ENCODE results near the gene SLC39A10.
"Not testable (repeated sequence)": the region's sequence is repeated elsewhere in the genome, so short reads cannot be mapped to it uniquely, and the experiment has no call there.

SLC39A10 gene

DNA sequence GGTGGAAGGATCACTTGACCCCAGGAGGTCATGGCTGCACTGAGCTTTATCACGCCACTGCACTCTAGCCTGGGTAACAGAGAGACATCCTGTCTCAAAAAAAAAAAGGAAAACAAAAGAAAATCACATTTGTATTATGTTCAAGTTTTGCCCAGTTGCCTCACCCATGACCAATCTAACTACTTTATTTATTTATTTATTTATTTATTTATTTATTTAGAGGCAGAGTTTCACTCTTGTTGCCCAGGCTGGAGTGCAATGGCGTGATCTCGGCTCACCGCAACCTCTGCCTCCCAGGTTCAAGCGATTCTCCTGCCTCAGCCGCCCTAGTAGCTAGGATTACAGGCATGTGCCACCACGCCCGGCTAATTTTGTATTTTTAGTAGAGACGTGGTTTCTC lies 12.3 kb upstream of the SLC39A10 start:
- not testable (repeated sequence) for H3K9ac ChIP-seq (ENCODE audit: low read depth, low read length, poor library complexity); H2AFZ ChIP-seq (ENCODE audit: low read length); H3K27ac ChIP-seq (replicated peaks; ENCODE audit: low read length); H3K4ac ChIP-seq (ENCODE audit: low read length); H3K23ac ChIP-seq (ENCODE audit: low read depth, low read length, poor library complexity); H3K79me1 ChIP-seq (ENCODE audit: low read depth, low read length); H3K36me3 ChIP-seq (replicated peaks in 1 of 2; ENCODE audit: control insufficient read depth in 2 of 2, insufficient read depth in 2 of 2, low read length in 2 of 2); H2AK5ac ChIP-seq (ENCODE audit: low read depth, low read length); H4K91ac ChIP-seq (ENCODE audit: low read depth, low read length, poor library complexity); H2BK12ac ChIP-seq (ENCODE audit: low read length); H3K4me2 ChIP-seq (ENCODE audit: insufficient read depth, low read length, poor library complexity, severe bottlenecking); H2BK120ac ChIP-seq (ENCODE audit: low read depth, low read length); H3K4me3 ChIP-seq (ENCODE audit: low read length in 2 of 2); H3K9me3 ChIP-seq (replicated peaks in 1 of 2; ENCODE audit: control insufficient read depth in 2 of 2, insufficient read depth in 1 of 2, low read depth in 1 of 2, low read length in 2 of 2); H3K27me3 ChIP-seq (ENCODE audit: control insufficient read depth in 3 of 3, insufficient read depth in 3 of 3, low read depth in 1 of 3, low read length in 3 of 3); H3K14ac ChIP-seq (ENCODE audit: low read length); H2BK5ac ChIP-seq (ENCODE audit: low read length); H3K18ac ChIP-seq (ENCODE audit: low read length); H4K8ac ChIP-seq (ENCODE audit: low read depth, low read length); H2BK15ac ChIP-seq (ENCODE audit: low read length); H3K4me1 ChIP-seq (ENCODE audit: control insufficient read depth in 2 of 2, insufficient read depth in 1 of 2, low read depth in 1 of 2, low read length in 2 of 2); DNase-seq (ENCODE audit: low spot score)
- WGBS, 2 donors (ENCODE audit: extremely low coverage in 2 of 2, insufficient read length in 2 of 2, insufficient replicate concordance in 1 of 2) = no CpG with 5 or more reads among the region's 9 CpGs

DNA sequence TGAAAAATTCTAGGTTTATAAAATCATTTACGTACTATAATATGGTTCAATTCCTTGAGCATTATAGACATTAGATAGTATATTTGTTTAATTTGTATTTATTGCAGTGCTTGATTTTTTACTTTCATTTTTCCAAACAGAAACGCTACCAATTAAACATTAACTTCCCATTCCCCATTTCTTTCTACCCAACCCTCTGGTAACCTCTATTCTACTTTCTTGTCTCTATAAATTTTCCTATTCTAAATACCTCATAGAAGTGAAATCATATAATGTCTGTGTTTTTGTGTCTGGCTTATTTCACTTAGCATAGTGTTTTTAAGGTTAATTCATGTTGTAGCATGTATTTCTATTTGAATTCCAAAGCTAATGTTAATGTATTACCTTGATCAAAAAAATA lies 11.6 kb upstream of the SLC39A10 start:
- WGBS, 2 donors (ENCODE audit: extremely low coverage in 2 of 2, insufficient read length in 2 of 2, insufficient replicate concordance in 1 of 2) = 100% methylated on average over 1 of the region's 2 CpGs; no CpG with 5 or more reads in 1 of the 2 donors
- Histone ChIP-seq H3K4me1 (ENCODE audit: control insufficient read depth in 2 of 2, insufficient read depth in 1 of 2, low read depth in 1 of 2, low read length in 2 of 2) (peaks cover 0 to 1% of the 10 kb centered on the region in 2 donors), H3K79me1 (ENCODE audit: low read depth, low read length) (no peaks in the 10 kb centered on the region)

DNA sequence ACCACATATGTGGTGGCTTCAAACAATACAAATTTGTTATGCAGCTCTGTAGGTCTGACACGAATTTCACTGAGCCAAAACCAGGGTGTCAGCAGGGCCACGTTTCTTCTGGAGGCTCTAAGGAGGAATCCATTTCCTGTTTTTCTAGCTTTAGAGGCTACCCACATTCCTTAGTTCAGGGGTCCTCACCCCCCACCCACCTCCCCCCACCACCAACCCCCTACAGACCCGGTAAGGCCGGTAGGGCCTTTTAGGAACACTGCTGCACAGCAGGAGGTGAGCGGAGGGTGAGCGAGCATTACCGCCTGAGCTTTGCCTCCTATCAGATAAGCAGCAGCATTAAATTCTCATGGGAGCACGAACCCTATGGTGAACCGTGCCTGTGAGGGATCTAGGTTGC lies 10.6 kb upstream of the SLC39A10 start:
- no peak overlapping the region for H3K14ac ChIP-seq (ENCODE audit: low read length)
- no peaks in the 10 kb centered on the region for H3K79me1 ChIP-seq (ENCODE audit: low read depth, low read length)
- H4K8ac ChIP-seq (ENCODE audit: low read depth, low read length) = no peak overlapping the region
- H2BK120ac ChIP-seq (ENCODE audit: low read depth, low read length) = no peak overlapping the region
- no peak overlapping the region for H2AK5ac ChIP-seq (ENCODE audit: low read depth, low read length)
- no peak overlapping the region for H3K4me2 ChIP-seq (ENCODE audit: insufficient read depth, low read length, poor library complexity, severe bottlenecking)
- peak overlapping the region; percentile 23 for H3K18ac ChIP-seq (ENCODE audit: low read length)
- peaks cover 0 to 3% (median 0%) of the 10 kb centered on the region in 3 experiments for H3K27me3 ChIP-seq (ENCODE audit: control insufficient read depth in 3 of 3, insufficient read depth in 3 of 3, low read depth in 1 of 3, low read length in 3 of 3)
- DNase-seq (ENCODE audit: low spot score) = no peak
- no peaks in the 10 kb centered on the region for H3K9me3 ChIP-seq (replicated peaks in 1 of 2; ENCODE audit: control insufficient read depth in 2 of 2, insufficient read depth in 1 of 2, low read depth in 1 of 2, low read length in 2 of 2)
- H2BK15ac ChIP-seq (ENCODE audit: low read length) = no peak overlapping the region
- WGBS, 2 donors (ENCODE audit: extremely low coverage in 2 of 2, insufficient read length in 2 of 2, insufficient replicate concordance in 1 of 2) = no CpG with 5 or more reads among the region's 9 CpGs
- no peak overlapping the region for H3K4ac ChIP-seq (ENCODE audit: low read length)
- no peak overlapping the region for H3K9ac ChIP-seq (ENCODE audit: low read depth, low read length, poor library complexity)
- H2BK5ac ChIP-seq (ENCODE audit: low read length) = no peak overlapping the region
- no peak overlapping the region for H3K4me3 ChIP-seq (ENCODE audit: low read length in 2 of 2)
- H3K4me1 ChIP-seq (ENCODE audit: control insufficient read depth in 2 of 2, insufficient read depth in 1 of 2, low read depth in 1 of 2, low read length in 2 of 2) = no peaks in the 10 kb centered on the region
- no peak overlapping the region for H2AFZ ChIP-seq (ENCODE audit: low read length)
- no peak overlapping the region for H4K91ac ChIP-seq (ENCODE audit: low read depth, low read length, poor library complexity)
- no peak overlapping the region for H2BK12ac ChIP-seq (ENCODE audit: low read length)
- H3K36me3 ChIP-seq (replicated peaks in 1 of 2; ENCODE audit: control insufficient read depth in 2 of 2, insufficient read depth in 2 of 2, low read length in 2 of 2) = no peaks in the 10 kb centered on the region
- no peak overlapping the region for H3K27ac ChIP-seq (replicated peaks; ENCODE audit: low read length)
- no peak overlapping the region for H3K23ac ChIP-seq (ENCODE audit: low read depth, low read length, poor library complexity)

More for the DNA sequence above, 11.6 kb upstream of the SLC39A10 start:
- H3K23ac ChIP-seq (ENCODE audit: low read depth, low read length, poor library complexity) = no peak overlapping the region
- H2BK12ac ChIP-seq (ENCODE audit: low read length) = no peak overlapping the region
- no peaks in the 10 kb centered on the region for H3K9me3 ChIP-seq (replicated peaks in 1 of 2; ENCODE audit: control insufficient read depth in 2 of 2, insufficient read depth in 1 of 2, low read depth in 1 of 2, low read length in 2 of 2)
- H3K18ac ChIP-seq (ENCODE audit: low read length) = no peak overlapping the region
- H3K4me3 ChIP-seq (ENCODE audit: low read length in 2 of 2) = no peak overlapping the region
- no peak overlapping the region for H2BK15ac ChIP-seq (ENCODE audit: low read length)
- H3K36me3 ChIP-seq (replicated peaks in 1 of 2; ENCODE audit: control insufficient read depth in 2 of 2, insufficient read depth in 2 of 2, low read length in 2 of 2) = no peaks in the 10 kb centered on the region
- H2AFZ ChIP-seq (ENCODE audit: low read length) = no peak overlapping the region
- DNase-seq (ENCODE audit: low spot score) = no peak
- no peak overlapping the region for H3K4me2 ChIP-seq (ENCODE audit: insufficient read depth, low read length, poor library complexity, severe bottlenecking)
- H2BK120ac ChIP-seq (ENCODE audit: low read depth, low read length) = no peak overlapping the region
- no peak overlapping the region for H4K91ac ChIP-seq (ENCODE audit: low read depth, low read length, poor library complexity)
- no peak overlapping the region for H4K8ac ChIP-seq (ENCODE audit: low read depth, low read length)
- no peak overlapping the region for H3K9ac ChIP-seq (ENCODE audit: low read depth, low read length, poor library complexity)
- no peak overlapping the region for H3K27ac ChIP-seq (replicated peaks; ENCODE audit: low read length)
- no peak overlapping the region for H2AK5ac ChIP-seq (ENCODE audit: low read depth, low read length)
- H3K27me3 ChIP-seq (ENCODE audit: control insufficient read depth in 3 of 3, insufficient read depth in 3 of 3, low read depth in 1 of 3, low read length in 3 of 3) = peaks cover 0 to 3% (median 0%) of the 10 kb centered on the region in 3 experiments
- no peak overlapping the region for H2BK5ac ChIP-seq (ENCODE audit: low read length)
- no peak overlapping the region for H3K4ac ChIP-seq (ENCODE audit: low read length)
- no peak overlapping the region for H3K14ac ChIP-seq (ENCODE audit: low read length)

DNA sequence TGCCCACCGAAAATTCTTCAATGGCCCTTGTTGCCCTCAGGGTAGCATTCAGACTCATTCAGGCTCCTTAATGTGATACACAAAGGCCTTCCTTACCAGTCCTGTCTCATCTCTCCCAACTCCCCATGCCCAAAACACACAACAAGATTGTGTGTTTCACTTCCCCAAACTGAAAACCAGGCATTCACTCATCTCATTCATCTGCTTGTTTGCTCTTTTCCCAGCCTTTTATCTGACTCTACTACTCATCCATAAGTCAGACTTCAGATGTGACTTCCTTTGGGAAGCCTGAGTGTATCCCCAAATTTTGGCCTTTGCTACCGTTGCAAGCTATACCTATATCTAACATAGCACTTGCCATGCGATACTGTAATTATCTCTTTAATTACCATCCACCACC lies 9.7 kb upstream of the SLC39A10 start:
- Histone ChIP-seq H4K8ac (ENCODE audit: low read depth, low read length) (no peak overlapping the region), H3K14ac (ENCODE audit: low read length) (no peak overlapping the region), H2BK120ac (ENCODE audit: low read depth, low read length) (no peak overlapping the region), H3K4me1 (ENCODE audit: control insufficient read depth in 2 of 2, insufficient read depth in 1 of 2, low read depth in 1 of 2, low read length in 2 of 2) (no peaks in the 10 kb centered on the region), H3K23ac (ENCODE audit: low read depth, low read length, poor library complexity) (no peak overlapping the region), H2BK5ac (ENCODE audit: low read length) (no peak overlapping the region), H2AK5ac (ENCODE audit: low read depth, low read length) (no peak overlapping the region), H3K36me3 (replicated peaks in 1 of 2; ENCODE audit: control insufficient read depth in 2 of 2, insufficient read depth in 2 of 2, low read length in 2 of 2) (no peaks in the 10 kb centered on the region), H3K9ac (ENCODE audit: low read depth, low read length, poor library complexity) (no peak overlapping the region), H3K27ac (replicated peaks; ENCODE audit: low read length) (no peak overlapping the region), H3K4ac (ENCODE audit: low read length) (no peak overlapping the region), H3K27me3 (ENCODE audit: control insufficient read depth in 3 of 3, insufficient read depth in 3 of 3, low read depth in 1 of 3, low read length in 3 of 3) (peaks cover 0 to 3% (median 0%) of the 10 kb centered on the region in 3 experiments), H2AFZ (ENCODE audit: low read length) (no peak overlapping the region), H3K9me3 (replicated peaks in 1 of 2; ENCODE audit: control insufficient read depth in 2 of 2, insufficient read depth in 1 of 2, low read depth in 1 of 2, low read length in 2 of 2) (no peaks in the 10 kb centered on the region), H4K91ac (ENCODE audit: low read depth, low read length, poor library complexity) (no peak overlapping the region), H2BK12ac (ENCODE audit: low read length) (no peak overlapping the region), H3K79me1 (ENCODE audit: low read depth, low read length) (no peaks in the 10 kb centered on the region), H3K4me2 (ENCODE audit: insufficient read depth, low read length, poor library complexity, severe bottlenecking) (no peak overlapping the region), H2BK15ac (ENCODE audit: low read length) (no peak overlapping the region), H3K18ac (ENCODE audit: low read length) (no peak overlapping the region), H3K4me3 (ENCODE audit: low read length in 2 of 2) (no peak overlapping the region)
- no CpG with 5 or more reads among the region's 3 CpGs for WGBS, 2 donors (ENCODE audit: extremely low coverage in 2 of 2, insufficient read length in 2 of 2, insufficient replicate concordance in 1 of 2)
- DNase-seq (ENCODE audit: low spot score) = no peak
